NCI-H1694 treated with DMSO at 0.1 percent for 48 hours (cell line): ENCODE measurements around the gene CXCL12.

Source experiments
- DNase-seq: peaks from one replicate; lab custom pipeline; 2025; lab: John Stamatoyannopoulos, UW

Gene CXCL12

DNA sequence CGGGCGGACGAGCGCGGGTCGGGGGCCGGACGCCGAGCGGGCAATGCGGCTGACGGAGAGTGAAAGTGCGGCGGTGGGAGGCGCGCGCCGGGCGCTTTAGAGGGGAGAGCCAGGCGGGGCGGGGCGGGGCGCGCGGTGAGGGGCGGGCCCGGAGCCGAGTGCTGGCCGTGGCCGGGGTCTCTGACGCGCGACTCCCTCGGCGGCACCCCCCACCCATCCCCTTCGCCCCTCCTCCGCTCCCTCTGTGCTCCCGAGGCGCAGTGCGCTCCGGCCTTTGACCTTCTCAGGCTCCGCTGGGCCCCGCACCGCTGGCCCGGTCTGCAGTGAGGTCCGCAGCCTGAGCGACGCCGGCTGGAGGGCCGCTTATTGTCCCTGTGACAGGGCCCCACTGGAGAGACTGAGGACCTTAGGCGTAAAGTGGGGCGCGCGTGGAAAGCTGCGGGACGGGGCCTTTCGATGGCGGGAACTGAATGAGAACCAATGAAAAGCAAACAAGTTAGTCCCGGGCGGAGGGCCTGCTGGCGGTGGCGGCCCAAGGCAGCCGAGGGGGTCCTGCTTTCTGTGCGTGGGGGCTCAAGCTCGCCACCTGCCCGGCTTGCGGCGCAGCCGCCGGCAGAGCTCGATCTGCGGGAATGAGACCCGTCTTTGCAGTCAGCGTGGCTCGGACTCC is at the start of gene CXCL12:
Gene CXCL12 (minus strand): TSS at position 72 of the 670 bp plus-strand sequence. CDS start 92 bp downstream, outside the sequence.
- DNase-seq, result no peak

DNA sequence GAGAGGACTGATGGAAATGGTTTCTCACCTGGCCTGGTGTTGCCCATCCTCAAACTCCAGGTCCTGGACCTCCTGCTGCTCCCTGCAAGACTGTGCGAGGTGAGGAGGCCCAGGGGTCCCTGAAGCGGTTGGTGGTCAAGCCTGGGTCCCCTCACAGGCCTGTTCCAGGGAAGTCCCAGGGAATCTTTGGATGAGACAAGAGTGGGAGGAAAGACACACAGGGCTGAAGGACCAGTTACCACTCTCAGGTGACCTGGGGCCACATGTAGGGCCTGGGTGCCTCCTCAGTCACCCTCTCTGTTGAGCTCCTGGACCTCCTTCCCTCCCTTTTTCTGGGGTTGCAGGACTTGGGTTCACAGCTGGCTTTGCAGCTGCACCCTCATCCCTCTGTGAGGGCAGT is 42.6 kb upstream of the CXCL12 start:
- DNase-seq, result no peak

GRCh38 chr10:44427037-44427436 is 42.1 kb upstream of the CXCL12 start:
- DNase-seq, result no peak

DNA sequence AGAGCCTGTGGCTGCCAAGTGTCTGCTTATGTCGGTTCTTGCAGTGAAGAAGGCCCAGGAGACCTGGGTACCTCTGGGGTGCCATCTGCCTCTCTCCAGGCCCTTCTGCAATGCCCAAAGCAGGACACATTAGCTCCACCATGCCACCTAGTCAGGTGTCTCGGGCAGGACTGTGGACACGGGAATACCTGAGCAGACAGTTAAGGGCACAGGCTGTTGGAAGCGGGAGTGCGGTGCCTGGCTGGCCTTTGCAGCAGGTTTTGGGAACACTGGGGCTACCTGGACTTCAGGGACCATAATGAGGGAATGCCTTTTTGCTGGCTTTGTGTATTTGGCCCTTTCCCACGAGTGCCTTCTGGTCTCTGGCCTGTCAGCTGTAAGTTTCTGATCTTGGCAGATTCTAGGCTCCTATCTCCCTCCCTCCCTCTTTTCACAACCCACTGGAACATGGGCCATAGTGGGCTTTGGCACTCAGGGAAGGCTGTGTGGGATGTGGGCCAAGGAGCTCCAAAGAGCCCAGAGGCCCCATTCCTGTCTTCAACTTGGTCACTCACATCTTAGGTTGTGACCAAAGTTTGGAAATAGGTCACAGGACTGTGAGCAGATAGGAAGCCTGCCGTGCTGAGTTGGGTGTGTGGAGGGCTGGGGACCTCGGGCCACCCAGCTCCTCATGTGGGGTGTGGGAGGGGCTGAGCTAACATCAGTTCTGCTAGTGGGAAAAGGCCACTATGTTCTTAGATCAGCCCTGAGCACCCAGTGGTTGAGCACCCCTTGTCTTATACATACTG is 41.5 kb upstream of the CXCL12 start:
- DNase-seq, result no peak

DNA sequence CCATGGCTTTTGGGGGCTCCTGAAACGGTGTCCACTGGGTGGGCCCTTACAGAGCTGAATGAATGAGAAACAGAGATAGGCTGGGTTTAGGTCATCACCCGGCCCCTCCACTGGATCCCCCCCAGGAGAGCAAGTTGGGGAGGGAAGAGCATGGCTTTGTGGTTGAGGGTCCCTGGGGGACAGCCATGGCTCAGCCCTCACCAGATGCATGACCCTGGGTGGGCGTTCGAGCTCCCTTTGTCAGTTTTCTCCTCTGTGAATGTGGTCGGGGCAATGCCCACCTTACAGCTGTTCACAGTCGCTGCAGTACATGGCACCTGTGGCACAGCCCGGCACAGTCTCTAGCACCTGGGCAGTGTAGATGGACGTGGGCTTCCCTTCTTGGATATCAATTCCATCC is 40.6 kb upstream of the CXCL12 start:
- DNase-seq, result no peak

DNA sequence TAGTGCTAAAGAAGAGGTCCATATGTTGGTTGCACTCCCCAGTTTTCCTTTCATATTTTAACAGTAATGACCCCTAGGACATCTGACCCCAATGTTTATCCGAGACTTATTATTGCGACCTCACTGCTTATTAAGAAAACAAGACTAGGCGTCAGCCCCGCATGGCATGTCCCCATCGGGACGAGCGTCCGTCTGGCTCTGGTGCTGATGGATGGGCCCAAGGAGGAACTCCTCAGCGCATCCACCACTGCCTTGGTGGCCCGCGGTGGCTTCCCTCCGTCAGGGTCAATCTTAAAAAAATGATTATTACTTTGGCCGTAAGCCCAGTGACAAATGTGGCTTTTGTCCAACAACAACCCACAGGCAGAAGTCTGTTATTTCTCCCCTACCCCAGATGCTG is 40.1 kb upstream of the CXCL12 start:
- DNase-seq, result no peak

DNA sequence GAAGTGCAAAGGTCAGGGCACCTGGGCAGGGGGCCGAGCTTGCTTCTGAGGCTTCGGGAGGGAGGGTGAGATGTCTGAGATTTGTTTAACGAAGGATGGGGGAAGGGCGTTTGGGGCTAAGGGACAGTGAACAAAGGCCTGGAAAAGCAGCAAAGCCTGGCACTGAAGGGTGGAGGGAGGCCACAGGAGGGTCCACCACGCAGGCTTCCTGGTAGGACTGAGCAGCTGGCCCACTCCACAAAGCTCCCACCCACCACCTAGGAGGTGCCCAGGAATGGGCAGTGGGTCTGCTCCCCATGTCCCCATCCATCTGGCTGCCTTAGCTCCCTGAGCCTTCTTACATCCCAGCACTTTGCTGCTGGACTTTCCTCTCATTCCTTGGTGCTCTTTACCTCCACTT is 39.4 kb upstream of the CXCL12 start:
- no peak for DNase-seq

- no peak for DNase-seq
Measured at GRCh38 chr10:44422570-44423101, 37.7 kb upstream of the CXCL12 start.

GRCh38 chr10:44422153-44422552 is 37.3 kb upstream of the CXCL12 start:
- no peak for DNase-seq

DNA sequence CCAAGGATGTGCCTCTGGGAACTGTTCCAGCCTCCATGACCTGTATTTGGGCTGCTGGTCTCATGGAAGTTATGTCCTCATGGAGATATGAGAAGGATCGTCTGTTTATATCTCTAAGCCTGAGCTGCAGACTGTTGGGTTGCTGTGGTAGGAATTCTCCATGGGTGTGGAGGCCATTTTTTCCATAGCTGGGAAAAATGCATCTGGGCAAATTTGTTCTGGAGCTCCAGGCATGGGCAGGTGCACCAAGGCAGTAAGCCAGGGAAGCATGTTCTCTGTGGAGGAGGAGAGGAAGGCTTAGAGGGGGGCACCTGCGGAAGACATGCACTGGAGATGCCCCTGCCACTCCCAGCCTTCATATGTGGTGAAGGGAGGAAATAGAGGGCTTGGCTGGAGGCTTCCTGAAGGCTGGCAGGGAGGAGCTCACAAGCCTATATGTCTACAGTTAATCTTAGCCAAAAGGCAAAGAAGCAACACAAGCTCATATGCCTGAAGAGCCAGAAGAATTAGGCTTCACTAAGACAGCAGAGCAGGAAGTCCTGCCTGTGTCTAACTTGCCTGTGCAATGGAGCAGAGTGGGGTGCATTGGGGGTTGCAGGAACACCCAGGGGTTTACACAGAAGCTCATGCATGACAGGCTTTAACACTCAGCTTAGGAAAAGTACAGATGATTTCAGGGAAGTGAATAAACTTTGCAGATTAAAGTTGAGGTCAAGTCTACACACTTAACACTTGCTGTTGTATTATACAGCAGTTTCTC is 35.1 kb upstream of the CXCL12 start:
- DNase-seq, result no peak

- DNase-seq, result no peak
Measured at GRCh38 chr10:44418637-44419036, 33.7 kb upstream of the CXCL12 start.

GRCh38 chr10:44417761-44418160 is 32.9 kb upstream of the CXCL12 start:
- no peak for DNase-seq

GRCh38 chr10:44416936-44417335 is 32.0 kb upstream of the CXCL12 start:
- DNase-seq, result no peak

DNA sequence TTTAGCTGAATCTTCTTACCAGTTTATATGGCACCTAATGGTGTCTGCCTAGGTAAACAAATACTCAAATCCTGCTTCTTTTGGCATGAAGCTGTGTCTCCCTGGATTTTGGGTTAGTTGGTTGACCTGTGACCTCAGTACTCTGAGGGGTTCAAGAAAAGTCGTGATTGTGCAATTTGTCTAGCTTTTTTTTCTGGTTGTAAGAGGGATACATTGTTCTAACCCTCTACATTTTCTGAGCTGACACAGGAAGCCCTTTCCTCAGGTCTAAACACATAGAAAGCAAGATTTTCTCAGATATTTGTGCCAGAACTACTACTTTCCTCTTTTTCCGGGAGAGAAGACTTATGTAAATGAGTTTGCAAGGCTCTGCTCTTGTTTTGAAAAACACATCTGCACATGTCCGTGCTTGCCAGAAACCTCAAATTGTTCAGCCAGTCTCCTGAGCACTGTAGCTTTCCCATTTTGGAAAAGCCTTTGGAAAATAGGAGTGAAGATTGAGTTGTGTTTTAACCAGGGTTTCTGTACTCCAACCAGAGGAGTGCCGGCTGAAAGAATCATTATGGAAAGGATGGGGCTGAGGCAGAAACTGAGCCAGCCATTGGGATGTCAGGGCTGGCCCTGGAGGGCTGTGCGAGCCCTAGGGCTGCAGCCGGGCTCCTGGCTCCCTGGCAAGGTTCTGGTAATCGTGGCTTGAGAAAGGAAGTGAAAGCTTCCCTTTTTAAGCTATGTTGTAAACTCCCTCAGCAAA is 31.3 kb upstream of the CXCL12 start:
- DNase-seq, result no peak

- no peak for DNase-seq
Measured at GRCh38 chr10:44415121-44415520, 30.2 kb upstream of the CXCL12 start.

DNA sequence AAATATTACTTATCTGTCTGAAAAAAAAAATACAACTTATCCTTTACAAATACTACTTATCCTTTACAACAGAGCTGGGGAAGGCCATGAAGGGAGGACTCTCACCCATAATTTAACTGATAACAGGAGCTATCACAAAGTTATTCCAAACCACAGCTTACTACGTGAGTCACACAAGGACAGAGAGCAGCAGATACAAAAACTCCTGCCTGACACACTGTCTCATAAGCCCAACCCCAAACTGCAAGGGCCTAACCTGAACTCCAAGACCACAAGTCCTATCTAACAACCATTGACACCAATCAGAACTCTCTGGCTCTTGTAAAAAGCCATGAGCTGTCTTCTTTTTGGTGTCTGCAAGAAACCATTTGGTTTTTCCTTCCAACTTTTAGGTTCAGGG is 28.5 kb upstream of the CXCL12 start:
- DNase-seq, result no peak

DNA sequence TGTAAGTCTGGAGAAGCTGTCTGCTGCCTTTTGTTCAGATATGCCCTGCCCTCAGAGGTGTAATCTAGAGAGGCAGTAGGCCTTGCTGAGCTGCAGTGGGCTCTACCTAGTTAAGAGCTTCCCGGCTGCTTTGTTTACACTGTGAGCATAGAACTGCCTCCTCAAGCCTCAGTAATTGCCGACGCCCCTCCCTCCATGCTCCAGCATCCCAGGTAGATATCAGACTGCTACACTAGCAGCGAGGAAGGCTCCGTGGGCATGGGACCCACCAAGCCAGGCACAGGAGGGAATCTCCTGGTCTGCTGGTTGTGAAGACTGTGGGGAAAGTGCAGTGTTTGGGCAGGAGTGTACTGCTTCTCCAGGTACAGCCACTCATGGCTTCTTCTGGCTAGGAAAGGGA is 26.4 kb upstream of the CXCL12 start:
- no peak for DNase-seq

DNA sequence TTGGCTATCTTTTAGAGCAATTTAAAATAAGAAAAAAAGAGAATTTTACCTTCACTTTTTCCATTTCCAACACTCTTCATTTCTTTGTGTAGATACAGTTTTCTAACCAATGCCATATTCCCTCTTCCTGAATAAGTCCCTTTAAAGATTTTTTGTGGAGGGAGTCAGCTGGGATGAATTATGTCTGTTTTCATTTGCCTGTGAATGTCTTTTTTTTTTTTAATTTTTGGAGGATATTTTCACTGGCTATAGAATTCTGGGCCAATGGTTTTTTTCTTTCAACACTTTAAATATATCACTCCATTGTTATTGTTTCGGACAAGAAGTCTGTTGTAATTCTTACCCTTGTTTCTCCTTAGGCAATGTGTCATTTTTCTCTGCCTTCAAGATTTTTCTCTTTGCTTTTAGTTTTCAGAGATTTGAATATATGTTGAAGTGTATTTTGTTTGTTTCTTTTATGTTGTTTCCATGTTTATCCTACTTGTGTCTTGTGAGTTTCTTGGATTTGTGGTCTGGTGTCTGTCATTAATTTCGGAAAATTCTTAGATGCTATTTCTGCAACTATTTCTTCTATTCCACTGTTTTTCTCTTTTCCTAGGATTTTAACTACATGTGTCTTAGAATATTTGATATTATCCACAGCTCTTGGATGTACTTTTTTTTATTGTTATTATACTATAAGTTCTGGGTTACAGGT is 20.0 kb upstream of the CXCL12 start:
- DNase-seq, result no peak

- DNase-seq, result no peak
Measured at GRCh38 chr10:44402465-44403195, 17.7 kb upstream of the CXCL12 start.

- DNase-seq, result no peak
Measured at GRCh38 chr10:44400541-44400940, 15.6 kb upstream of the CXCL12 start.
